Fibroblast of villous mesenchyme (primary cell): ENCODE measurements around the gene BCR. TPM values are rescaled to one million over a fixed set of nuclear protein-coding genes. Genes with fewer than 3 reads are reported as not detected.

ENCODE experiments used
- DNase-seq: peaks from one replicate; pipeline ENCODE4 v3.0.0-alpha.2; 2010; ENCODE audit warnings: low read depth
- H3K4me3 ChIP-seq: 2 replicates; pipeline ENCODE4 v1.5.1; 2011; ENCODE audit warnings: low read depth, mild to moderate bottlenecking, low read length
- total RNA-seq: library from RNA; depleted of rRNA; stranded (reverse); fragments of >200 nt; gene quantifications from 2 replicates; pipeline ENCODE4 v1.2.3, GENCODE V29; 2012
- TF ChIP-seq, protein P1 (sequence below): IDR thresholded peaks from 2 replicates; pipeline ENCODE4 v1.5.1; 2012; ENCODE audit warnings: low read depth, mild to moderate bottlenecking, low read length; ENCODE audit not compliant: insufficient read depth

The BCR gene
- total RNA-seq, 1 donor, result 36.7 TPM

DNA sequence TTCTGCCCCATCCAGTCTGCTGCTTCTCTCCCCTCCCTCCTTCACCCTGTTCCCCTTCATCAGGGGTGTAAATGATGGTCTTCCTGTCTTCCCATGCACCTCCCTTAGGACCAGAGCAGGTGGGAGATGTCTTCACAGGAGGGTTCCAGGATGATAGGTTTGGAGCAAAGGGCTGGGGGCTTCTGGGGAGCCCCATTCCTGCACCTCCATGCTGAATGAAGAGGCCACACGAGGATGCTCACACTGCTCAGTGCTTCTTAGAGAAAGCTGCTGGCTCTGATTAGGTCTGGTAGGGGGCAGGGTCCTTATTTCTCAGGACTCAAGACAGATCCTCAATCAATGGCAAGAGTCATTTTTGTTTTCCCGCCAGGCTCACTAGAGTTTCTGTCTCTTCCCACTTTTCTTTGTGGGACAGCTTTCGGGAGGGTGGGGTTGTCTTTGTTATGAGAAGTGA is 41.1 kb downstream of the BCR start:
- no peak for DNase-seq
- H3K4me3 ChIP-seq, result no peak overlapping the region

GRCh38 chr22:23222033-23222792 is 41.9 kb downstream of the BCR start:
- no peak for DNase-seq
- TF ChIP-seq, protein P1, sequence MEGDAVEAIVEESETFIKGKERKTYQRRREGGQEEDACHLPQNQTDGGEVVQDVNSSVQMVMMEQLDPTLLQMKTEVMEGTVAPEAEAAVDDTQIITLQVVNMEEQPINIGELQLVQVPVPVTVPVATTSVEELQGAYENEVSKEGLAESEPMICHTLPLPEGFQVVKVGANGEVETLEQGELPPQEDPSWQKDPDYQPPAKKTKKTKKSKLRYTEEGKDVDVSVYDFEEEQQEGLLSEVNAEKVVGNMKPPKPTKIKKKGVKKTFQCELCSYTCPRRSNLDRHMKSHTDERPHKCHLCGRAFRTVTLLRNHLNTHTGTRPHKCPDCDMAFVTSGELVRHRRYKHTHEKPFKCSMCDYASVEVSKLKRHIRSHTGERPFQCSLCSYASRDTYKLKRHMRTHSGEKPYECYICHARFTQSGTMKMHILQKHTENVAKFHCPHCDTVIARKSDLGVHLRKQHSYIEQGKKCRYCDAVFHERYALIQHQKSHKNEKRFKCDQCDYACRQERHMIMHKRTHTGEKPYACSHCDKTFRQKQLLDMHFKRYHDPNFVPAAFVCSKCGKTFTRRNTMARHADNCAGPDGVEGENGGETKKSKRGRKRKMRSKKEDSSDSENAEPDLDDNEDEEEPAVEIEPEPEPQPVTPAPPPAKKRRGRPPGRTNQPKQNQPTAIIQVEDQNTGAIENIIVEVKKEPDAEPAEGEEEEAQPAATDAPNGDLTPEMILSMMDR, result no peak
- no peak overlapping the region for H3K4me3 ChIP-seq

More for the DNA sequence above, 41.1 kb downstream of the BCR start:
- TF ChIP-seq, protein P1, result no peak

- H3K4me3 ChIP-seq, result no peak overlapping the region
- DNase-seq, result no peak
- TF ChIP-seq, protein P1, result no peak
Observed at GRCh38 chr22:23222793-23223568, 42.7 kb downstream of the BCR start.

GRCh38 chr22:23223569-23224317 is 43.4 kb downstream of the BCR start:
- TF ChIP-seq, protein P1, result no peak
- no peak overlapping the region for H3K4me3 ChIP-seq
- DNase-seq, result no peak

DNA sequence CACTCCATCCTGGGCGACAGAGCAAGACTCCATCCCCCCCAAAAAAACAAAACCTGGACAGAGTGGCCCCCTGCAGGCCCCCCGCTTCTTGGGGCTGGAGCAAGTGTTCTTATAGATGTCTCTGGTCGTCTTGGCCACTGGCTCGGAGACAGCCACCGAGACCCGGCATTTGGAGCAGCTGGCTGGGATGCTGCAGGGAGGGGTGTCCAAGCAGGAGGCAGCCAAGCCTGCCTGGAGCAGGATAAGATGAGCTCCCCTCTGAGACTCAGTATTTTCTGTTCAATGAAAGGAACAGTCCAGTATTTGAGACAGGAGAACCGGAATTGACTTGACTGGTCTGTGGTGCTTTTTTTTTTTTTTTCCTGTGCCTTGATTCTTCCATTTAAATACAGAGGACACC is 44.5 kb downstream of the BCR start:
- DNase-seq, result no peak
- TF ChIP-seq, protein P1, result no peak
- no peak overlapping the region for H3K4me3 ChIP-seq

DNA sequence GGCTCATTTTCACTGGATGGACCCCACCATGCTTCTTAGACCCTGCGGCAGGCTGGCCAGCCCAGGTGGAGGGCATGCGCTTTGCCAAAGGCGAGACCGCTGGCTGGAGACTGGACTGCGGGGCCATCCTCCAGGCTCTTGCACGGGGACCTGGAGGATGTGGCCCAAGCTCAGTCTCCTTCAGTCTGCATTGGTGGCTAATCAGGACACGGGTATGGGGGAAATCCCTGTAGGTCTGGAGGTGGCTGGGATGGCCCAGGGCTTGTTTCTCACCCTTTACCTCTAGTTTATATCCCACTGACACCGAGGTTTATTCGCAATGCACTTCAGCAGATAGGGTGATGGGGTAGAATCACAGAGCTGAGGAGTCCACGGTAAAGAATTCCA is 45.0 kb downstream of the BCR start:
- TF ChIP-seq, protein P1, result no peak
- no peak for DNase-seq
- no peak overlapping the region for H3K4me3 ChIP-seq
